Measurements from ENCODE around the gene COMMD9.
"Not testable (repeated sequence)": the region's sequence is repeated elsewhere in the genome, so short reads cannot be mapped to it uniquely, and the experiment has no call there.

Gene COMMD9

DNA sequence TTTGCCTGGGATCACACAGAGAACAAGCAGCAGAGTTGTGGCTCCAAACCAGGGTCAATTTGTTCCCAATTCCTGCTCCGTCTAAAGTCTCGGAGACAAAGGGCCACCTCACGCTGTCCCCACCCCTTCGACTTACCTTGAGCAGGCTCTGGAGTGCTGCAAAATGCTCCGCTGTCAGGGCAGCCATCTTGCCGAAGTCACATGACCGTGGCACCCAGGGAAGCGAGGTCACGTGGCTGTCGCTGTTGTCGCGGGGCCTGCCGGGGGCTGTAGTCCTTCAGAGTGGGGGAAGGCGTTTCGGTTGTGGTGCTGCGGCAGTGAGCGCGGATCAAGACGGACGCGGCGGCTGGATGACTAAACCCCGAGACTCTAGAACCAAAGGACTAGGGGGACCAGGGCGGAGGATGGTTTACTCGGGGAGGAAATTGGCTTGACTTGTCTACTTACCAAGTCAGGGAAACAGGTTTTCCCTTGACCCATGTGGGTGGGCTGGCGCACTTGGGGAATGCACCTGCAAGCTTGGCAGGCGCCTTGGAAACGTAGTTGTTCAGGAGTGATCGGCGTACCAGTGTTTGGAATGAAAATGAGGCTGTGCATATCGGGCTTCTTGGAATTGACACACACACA, at the start of gene COMMD9:
Gene COMMD9, minus strand, starts transcription at position 199 of the 627 bp plus-strand sequence. Its CDS starts 12 bp downstream, at position 187.
- DNase-seq = peak; percentile 84

DNA sequence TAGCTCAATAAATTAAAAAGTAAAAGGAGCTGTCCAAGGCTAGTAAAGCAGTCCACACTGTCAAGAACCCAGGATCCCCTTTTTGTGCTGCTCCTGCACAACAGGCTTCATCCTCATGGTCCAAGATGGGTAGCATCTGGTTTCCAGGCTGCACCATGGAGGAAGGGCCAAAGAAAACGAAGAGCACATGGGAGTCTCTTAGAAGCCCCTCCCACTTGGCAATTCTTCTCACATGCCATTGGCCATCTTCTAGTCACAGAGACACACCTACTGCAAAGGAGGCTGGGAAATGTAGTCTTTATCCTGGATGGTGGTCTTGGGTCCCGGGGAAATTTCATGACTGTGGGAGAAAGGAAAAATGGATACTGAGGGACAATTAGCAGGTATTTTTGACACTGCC, 44.7 kb upstream of the COMMD9 start:
- DNase-seq = no peak

DNA sequence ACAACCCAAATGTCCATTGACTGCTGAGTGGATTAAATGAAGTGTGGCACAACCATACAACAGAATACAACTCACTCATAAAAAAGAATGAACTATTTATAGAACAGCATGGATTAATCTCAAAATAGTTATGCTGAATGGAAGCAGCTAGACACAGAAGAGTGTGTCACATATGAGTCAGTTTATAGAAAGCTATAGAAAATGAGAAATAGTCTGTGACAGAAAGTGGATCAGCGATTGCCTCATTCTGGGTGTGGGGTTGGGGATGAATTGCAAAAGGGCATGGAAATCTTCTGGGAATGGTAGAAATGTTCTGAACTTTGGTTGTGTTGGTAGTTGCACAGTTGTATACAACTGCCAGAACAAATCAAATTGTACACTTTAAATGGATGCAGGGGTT, 44.2 kb upstream of the COMMD9 start:
- DNase-seq = no peak

- no peak for DNase-seq
Measured at GRCh38 chr11:36330411-36330810, 41.2 kb upstream of the COMMD9 start.

- DNase-seq = no peak
Measured at GRCh38 chr11:36328966-36329673, 39.9 kb upstream of the COMMD9 start.

DNA sequence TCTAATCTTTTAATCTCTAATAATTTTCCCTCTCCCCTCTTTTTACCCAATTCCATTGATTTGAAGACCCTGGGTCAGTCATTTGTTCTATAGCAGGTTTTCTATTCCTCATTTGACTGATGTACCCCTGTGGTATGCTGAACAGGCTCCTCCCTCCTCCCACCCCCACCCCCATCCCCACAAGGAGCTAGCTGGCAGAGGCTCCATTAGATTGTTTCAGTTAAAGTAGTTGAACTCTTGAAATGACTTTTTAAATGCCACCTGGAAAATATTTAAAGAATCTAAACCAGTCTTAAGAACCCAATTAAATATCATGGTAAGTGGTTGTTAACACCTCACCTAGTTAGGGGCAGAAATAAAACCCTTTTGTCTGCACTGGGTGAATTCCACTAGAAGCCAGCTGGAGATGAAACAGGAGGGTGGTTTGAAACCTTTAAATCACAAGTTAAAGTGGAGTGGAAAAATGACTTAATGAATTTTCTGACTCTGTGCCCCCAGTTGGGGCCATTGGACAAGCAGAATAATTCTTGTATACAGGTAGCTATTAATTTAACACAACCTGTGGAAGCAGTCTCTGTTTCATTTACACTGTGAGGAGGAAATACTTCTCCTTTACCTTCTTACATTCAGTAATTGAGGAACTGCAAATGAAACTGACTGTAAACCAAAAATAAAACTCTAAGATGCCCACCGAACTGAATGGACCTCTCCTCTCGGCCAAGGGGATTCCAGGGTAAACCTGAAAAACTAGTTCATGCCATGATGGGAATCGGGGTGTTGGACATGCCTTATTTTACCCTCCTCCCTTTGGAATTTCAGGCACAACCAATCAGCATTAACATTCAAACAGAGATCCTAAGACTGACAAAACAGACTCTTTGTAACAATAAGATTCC, 37.5 kb upstream of the COMMD9 start:
- DNase-seq = no peak

- DNase-seq = not testable (repeated sequence)
Measured at GRCh38 chr11:36325403-36325802, 36.2 kb upstream of the COMMD9 start.

DNA sequence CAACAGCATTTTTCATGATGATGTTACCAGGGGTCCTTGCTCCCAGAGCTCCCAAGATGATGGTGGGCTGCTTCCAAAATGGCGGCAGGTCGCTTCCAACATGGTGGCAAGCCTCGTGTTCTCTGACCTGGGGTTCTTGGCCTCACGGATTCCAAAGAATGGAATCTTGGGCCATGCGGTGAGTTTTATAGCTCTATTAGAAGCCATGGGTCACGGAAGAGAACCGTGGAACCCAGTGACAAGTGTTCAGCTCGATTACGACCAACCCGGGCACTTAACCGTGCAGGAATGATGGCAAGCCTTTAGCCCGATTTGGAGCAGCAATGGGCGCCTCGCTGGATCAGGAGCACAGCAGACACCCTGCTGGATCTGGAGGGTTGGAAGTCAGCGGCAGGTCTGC, 35.7 kb upstream of the COMMD9 start:
- not testable (repeated sequence) for DNase-seq

- DNase-seq = no peak
Measured at GRCh38 chr11:36317992-36318391, 28.8 kb upstream of the COMMD9 start.

GRCh38 chr11:36316049-36316448, 26.8 kb upstream of the COMMD9 start:
- DNase-seq = no peak

- DNase-seq = no peak
Measured at GRCh38 chr11:36314434-36314767, 25.2 kb upstream of the COMMD9 start.

DNA sequence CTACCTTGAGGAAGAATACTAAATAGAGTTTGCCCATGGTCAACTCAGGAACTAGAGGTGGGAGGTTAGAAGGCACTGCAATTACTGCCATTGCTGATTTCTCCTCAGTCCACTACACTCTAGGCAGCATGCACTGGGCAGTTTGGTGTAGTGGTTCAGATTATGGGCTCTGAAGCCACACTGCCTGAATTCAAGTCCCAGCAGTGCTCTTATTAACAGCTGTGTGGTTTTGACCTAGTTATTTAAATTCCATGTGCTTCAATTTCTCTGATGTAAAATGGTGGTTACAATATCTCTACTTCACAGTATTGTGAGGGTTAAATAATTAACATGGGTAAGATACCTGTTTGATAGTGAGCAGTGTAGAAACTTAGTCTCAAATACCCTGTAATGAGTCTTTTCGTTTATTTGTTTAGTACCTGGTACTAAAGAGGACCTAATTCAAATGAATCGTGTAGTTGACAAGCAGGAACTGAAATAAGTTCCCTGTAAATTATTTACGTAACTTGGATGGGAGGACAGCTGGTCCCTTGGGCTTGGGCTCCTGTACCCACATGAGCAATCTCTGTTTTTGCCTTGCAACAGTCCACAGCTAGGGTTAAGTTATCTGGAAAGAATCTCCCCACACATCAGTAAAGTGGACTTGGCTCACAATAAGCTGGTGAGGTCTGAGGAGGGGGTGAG, 24.7 kb upstream of the COMMD9 start:
- no peak for DNase-seq

GRCh38 chr11:36312611-36313472, 23.6 kb upstream of the COMMD9 start:
- DNase-seq = no peak

DNA sequence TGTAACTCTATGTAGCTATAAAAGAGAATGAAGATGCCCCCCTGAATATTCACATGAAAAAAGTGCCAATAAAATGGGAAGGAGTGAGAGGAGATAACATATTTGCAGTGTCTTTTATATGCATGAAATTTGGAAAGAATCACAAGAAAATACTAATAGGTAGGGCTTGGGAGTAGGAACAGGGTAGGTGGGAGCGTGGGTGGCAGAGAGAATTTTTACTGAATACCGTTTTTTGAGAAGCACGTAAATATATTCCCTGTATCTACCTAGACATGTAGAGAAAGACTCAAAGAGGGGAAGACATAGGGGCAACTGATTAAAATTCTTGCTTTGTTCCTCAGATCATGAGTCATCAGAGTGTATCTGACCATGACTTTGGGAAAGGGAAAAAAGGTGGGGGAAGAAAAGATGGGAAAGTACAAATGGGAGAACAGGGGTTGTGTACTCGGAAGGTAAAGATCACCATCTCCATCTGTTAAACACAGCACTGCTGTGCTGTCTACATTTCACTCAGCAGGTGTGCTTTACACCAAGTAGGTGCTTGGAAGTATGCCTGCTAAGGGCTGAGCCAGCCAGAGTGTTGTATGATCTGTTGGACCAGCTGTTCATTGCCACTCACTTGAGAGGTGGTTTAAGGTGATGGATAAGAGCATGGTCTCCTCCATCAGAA, 22.8 kb upstream of the COMMD9 start:
- DNase-seq = no peak

- DNase-seq = no peak
Measured at GRCh38 chr11:36309779-36310178, 20.6 kb upstream of the COMMD9 start.

DNA sequence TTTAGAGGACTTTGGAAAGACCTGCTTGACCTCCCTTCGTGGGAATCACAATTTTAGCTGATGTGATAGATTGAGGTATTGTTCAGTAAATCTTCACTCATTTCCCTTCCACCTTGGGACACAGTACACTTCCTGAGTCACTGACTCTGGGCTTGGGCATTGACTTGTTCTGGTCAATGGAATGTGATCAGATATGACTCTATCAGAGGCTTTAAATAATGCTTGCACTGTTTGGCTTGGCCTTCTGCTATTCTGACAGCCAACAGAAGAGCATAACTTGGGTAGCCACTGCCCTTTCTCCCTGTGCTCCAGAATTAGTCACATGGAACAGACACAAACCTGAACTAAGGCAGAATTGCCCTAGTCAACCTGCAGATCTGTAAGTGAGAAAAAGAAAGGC, 19.4 kb upstream of the COMMD9 start:
- no peak for DNase-seq

- no peak for DNase-seq
Measured at GRCh38 chr11:36306888-36307287, 17.7 kb upstream of the COMMD9 start.

- DNase-seq = no peak
Measured at GRCh38 chr11:36305047-36305446, 15.8 kb upstream of the COMMD9 start.

DNA sequence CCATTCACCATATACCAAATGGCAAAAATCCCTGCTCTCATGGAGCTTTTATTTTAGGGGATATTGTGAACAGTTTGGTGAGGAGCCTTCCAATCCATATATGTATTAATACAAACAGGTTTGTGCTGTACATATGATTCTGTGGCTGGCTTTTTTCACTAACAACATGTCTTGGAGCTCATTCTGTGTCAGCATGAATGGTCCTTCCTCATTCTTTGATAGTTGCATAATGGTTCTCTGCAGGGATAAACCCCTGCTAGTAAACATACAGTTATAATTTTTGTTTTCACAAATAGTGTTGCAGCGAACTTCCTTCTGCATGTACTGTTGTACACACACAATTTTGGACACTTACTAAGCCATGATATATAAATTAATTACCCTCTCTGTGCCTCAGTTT, 15.1 kb upstream of the COMMD9 start:
- DNase-seq = no peak

DNA sequence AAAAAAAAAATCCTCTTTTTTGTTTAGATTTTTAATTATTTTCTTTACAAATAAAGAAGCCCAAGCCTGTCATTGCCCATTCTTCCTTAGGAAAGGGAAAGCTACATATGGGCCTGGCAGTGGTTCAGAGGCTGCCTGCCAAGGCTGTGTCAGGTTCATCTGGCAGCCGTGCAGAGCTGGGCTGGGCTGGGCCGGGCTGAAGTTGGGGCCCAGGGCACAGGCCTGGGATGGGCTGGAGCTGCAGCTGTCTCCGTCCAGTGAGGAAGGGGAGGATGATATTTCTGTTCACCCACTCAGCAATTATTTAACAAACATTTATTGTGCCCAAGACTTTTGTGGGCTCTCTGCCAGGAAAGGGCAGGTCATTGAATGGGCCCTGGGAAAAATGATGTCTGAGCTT, 11.4 kb upstream of the COMMD9 start:
- no peak for DNase-seq

DNA sequence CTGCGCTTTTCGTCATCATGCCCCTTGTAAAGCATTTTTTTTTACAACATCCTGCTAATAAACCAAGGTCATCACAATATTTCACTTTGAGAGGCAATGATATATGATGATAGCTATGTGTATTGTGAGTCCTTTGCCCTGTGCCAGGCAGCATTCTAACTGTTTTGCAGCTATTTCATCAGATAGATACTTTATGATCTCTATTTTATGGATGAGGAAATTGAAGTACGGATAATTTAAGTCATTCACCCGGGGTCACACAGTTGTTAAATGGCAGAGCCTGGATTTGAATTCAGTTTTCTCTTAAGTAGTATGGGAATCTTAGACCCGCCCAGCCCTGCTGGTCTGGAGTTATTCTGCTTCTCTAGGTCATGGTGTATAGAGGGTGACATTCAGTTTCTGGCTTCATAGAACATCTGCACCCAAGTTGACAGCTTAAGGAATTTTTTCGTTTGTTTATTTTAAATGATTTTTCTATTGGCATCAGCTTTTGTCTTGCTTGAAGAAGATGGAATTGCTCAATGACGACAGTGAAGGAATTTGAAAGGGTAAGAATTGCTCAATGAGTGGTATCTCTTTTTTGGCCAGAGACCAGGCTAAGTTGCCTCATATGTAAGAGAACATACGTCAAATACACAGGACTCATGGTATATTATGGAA, 7.8 kb upstream of the COMMD9 start:
- no peak for DNase-seq
